Progenitor cell of endocrine pancreas (in vitro differentiated cells): ENCODE data around the gene RAD51B. TPM values are rescaled to one million over a fixed set of nuclear protein-coding genes. Genes with fewer than 3 reads are reported as not detected.
"Not testable (repeated sequence)": the region's sequence is repeated elsewhere in the genome, so short reads cannot be mapped to it uniquely, and the experiment has no call there.

Experiments used
- DNase-seq: peaks from one replicate; pipeline ENCODE4 v3.0.0; 2021; ENCODE audit warnings: low spot score; ENCODE audit not compliant: unreplicated experiment
- H3K27ac Mint-ChIP-seq: 2 replicates; pipeline ENCODE4 v1.8.0; 2021; ENCODE audit warnings: mild to moderate bottlenecking, moderate library complexity, mixed read lengths
- H3K27me3 Mint-ChIP-seq: 2 replicates; pipeline ENCODE4 v1.8.0; 2021; ENCODE audit warnings: mixed read lengths
- H3K36me3 Mint-ChIP-seq: 2 replicates; pipeline ENCODE4 v1.8.0; 2022; ENCODE audit warnings: mixed read lengths; ENCODE audit not compliant: insufficient read depth
- H3K4me1 Mint-ChIP-seq: 2 replicates; pipeline ENCODE4 v1.8.0; 2021; ENCODE audit warnings: low read depth, mixed read lengths
- H3K4me3 Mint-ChIP-seq: 2 replicates; pipeline ENCODE4 v1.8.0; 2021; ENCODE audit warnings: low read depth, mild to moderate bottlenecking, moderate library complexity, mixed read lengths
- H3K9me3 Mint-ChIP-seq: 2 replicates; pipeline ENCODE4 v1.8.0; 2021; ENCODE audit warnings: low read depth, mixed read lengths
- CTCF ChIP-seq: fragments of 200-600 bp; sonication (generic); IDR thresholded peaks from one replicate; pipeline ENCODE4 v1.5.0; 2021; ENCODE audit warnings: antibody characterized with exemption, mild to moderate bottlenecking; ENCODE audit not compliant: unreplicated experiment
- total RNA-seq: library from RNA; stranded (reverse); gene quantifications from 2 replicates; pipeline ENCODE4 v1.2.1, GENCODE V29; 2021

The RAD51B gene
- total RNA-seq, 1 donor from 2014 or later = 24.7 TPM

DNA sequence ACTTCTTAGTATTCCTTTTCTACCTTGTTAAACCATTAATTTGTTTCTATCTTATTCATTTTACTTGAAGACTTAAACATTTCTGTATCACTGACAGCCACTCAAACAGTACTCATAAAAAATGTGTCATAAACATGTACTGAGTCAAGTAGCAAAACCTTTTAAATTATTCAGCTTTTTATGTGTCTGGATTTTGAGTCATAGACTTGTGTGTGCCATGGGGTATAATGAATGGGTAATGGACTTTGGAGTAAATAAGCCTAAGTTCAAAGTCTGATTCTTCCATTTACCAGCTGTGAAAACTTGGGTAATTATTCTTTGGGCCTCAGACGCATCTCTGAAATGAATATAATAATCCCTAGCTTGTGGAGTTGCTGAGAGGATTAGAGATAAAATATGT, 199.0 kb downstream of the RAD51B start:
- TF ChIP-seq CTCF = no peak
- Mint-ChIP-seq H3K9me3 (peaks cover 34% of the 10 kb centered on the region), H3K4me3 (no peak overlapping the region), H3K4me1 (peaks cover 16% of the 10 kb centered on the region), H3K27ac (no peak overlapping the region), H3K27me3 (no peaks in the 10 kb centered on the region), H3K36me3 (peaks cover 14% of the 10 kb centered on the region)
- no peak for DNase-seq

DNA sequence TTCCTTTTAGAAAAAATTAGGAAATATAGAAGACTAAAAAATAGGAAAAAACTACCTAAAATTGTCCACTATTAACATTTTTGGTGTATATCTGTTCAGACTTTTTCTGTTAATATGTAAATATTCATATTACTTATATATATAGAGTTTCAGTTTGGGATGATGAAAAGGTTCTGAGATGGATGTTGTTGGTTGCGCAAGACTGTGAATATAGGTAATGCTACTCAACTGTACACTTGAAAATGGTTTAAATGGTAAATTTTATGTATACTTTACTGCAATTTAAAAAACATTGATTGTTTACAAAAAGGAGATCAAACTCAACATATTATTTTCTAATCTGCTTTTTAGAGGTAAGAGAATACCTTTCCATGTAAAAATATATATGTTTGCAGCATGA, 200.9 kb downstream of the RAD51B start:
- H3K27ac Mint-ChIP-seq = no peak overlapping the region
- no peak for DNase-seq
- H3K9me3 Mint-ChIP-seq = peaks cover 25% of the 10 kb centered on the region
- peaks cover 17% of the 10 kb centered on the region for H3K4me1 Mint-ChIP-seq
- H3K36me3 Mint-ChIP-seq = peaks cover 12% of the 10 kb centered on the region
- TF ChIP-seq CTCF = no peak
- H3K4me3 Mint-ChIP-seq = no peak overlapping the region
- H3K27me3 Mint-ChIP-seq = no peaks in the 10 kb centered on the region

- peaks cover 23% of the 10 kb centered on the region for H3K9me3 Mint-ChIP-seq
- no peak for DNase-seq
- H3K36me3 Mint-ChIP-seq = peaks cover 10% of the 10 kb centered on the region
- no peak for TF ChIP-seq CTCF
- peaks cover 23% of the 10 kb centered on the region for H3K4me1 Mint-ChIP-seq
- H3K27me3 Mint-ChIP-seq = no peaks in the 10 kb centered on the region
- no peak overlapping the region for H3K27ac Mint-ChIP-seq
- H3K4me3 Mint-ChIP-seq = no peak overlapping the region
Measured at GRCh38 chr14:68020999-68021663, 201.6 kb downstream of the RAD51B start.

GRCh38 chr14:68027276-68027675, 207.7 kb downstream of the RAD51B start:
- H3K27me3 Mint-ChIP-seq = no peaks in the 10 kb centered on the region
- peaks cover 46% of the 10 kb centered on the region for H3K9me3 Mint-ChIP-seq
- peaks cover 24% of the 10 kb centered on the region for H3K36me3 Mint-ChIP-seq
- DNase-seq = no peak
- H3K4me3 Mint-ChIP-seq = no peak overlapping the region
- no peak overlapping the region for H3K27ac Mint-ChIP-seq
- no peak for TF ChIP-seq CTCF
- H3K4me1 Mint-ChIP-seq = peaks cover 11% of the 10 kb centered on the region

- Mint-ChIP-seq H3K9me3 (peaks cover 39% of the 10 kb centered on the region), H3K27me3 (no peaks in the 10 kb centered on the region), H3K27ac (no peak overlapping the region), H3K4me3 (no peak overlapping the region), H3K36me3 (peaks cover 19% of the 10 kb centered on the region), H3K4me1 (peaks cover 11% of the 10 kb centered on the region)
- no peak for DNase-seq
- TF ChIP-seq CTCF = no peak
Measured at GRCh38 chr14:68028075-68028474, 208.5 kb downstream of the RAD51B start.

GRCh38 chr14:68031011-68031410, 211.4 kb downstream of the RAD51B start:
- Mint-ChIP-seq H3K36me3 (peaks cover 16% of the 10 kb centered on the region), H3K9me3 (peaks cover 32% of the 10 kb centered on the region)
- H3K4me1 Mint-ChIP-seq, H3K27me3 Mint-ChIP-seq, H3K27ac Mint-ChIP-seq, H3K4me3 Mint-ChIP-seq, DNase-seq: not testable (repeated sequence)
